HCT116 (cell line): ENCODE measurements around the gene SLBP. TPM values are rescaled to one million over a fixed set of nuclear protein-coding genes. Genes with fewer than 3 reads are reported as not detected.

Source experiments
- ATAC-seq: fragments of 200-7000 bp; cut with Tn5 transposase; 2 replicates; pipeline ENCODE4 v1.9.1; 2020; ENCODE audit warnings: mild to moderate bottlenecking, moderate library complexity
- BruUV-seq: library from RNA; stranded (reverse); fragments of 400-500 nt; replicated peaks from 2 replicates; lab custom pipeline; 2021; lab: Mats Ljungman, UMichigan
- CTCF ChIA-PET: fragments of 300-600 bp; sonication (Branson Sonifier 250); formaldehyde crosslinking; loops from one replicate; lab custom pipeline; 2021; ENCODE audit warnings: antibody characterized with exemption; lab: Charles Lee
- POLR2A ChIA-PET: fragments of 300-600, 350-600 bp; sonication (Branson Sonifier 250); formaldehyde crosslinking; loops from one replicate; lab custom pipeline; 2021; ENCODE audit warnings: antibody characterized with exemption; lab: Charles Lee
- RAD21 ChIA-PET, 2 experiments: fragments of 300-600 bp; sonication (Branson Sonifier 250); formaldehyde crosslinking; loops; one replicate each; lab custom pipeline; 2023; ENCODE audit warnings: low total read pairs in 2 of 2; ENCODE audit not compliant: uncharacterized antibody in 2 of 2, unreplicated experiment in 2 of 2, low non-redundant PET in 1 of 2; lab: Charles Lee
- DNase-seq: peaks from one replicate; pipeline ENCODE4 v3.0.0-alpha.2; 2010; ENCODE audit warnings: low read depth, low spot score
- H2AFZ ChIP-seq: fragments of 200-600 bp; shearing (Covaris generic), sonication (generic); 2 replicates; pipeline ENCODE4 v1.6.1; 2017; ENCODE audit warnings: low read depth, mixed run types, mixed read lengths, antibody characterized with exemption, low read length; ENCODE audit not compliant: poor library complexity, severe bottlenecking
- H3K27ac ChIP-seq: 2 replicates; pipeline ENCODE4 v1.5.1; 2012; ENCODE audit warnings: low read depth, low read length
- H3K27me3 ChIP-seq: fragments of 200-600 bp; sonication (generic); 2 replicates; pipeline ENCODE4 v1.6.1; 2016; ENCODE audit warnings: mixed run types, low read length, mixed read lengths; ENCODE audit not compliant: insufficient read depth
- H3K36me3 ChIP-seq, 2 experiments: fragments of 200-500 bp in 1 of 2; fragments of 200-600 bp in 1 of 2; sonication (Bioruptor generic) in 1 of 2; sonication (generic) in 1 of 2; 2 replicates each; pipeline versions ENCODE4 v1.5.1 to v1.6.1; 2014 to 2016; ENCODE audit warnings: low read length in 2 of 2, inconsistent platforms in 1 of 2, mixed read lengths in 1 of 2, mixed run types in 1 of 2; ENCODE audit not compliant: insufficient read depth in 2 of 2, control insufficient read depth in 1 of 2
- H3K4me1 ChIP-seq, 2 experiments: fragments of 200-600 bp in 1 of 2; sonication (generic) in 1 of 2; 2 replicates each; pipeline versions ENCODE4 v1.5.1 to v1.6.1; 2012 to 2017; ENCODE audit warnings: low read length in 2 of 2, inconsistent platforms in 1 of 2, mild to moderate bottlenecking in 1 of 2, mixed read lengths in 1 of 2, mixed run types in 1 of 2, moderate library complexity in 1 of 2; ENCODE audit not compliant: insufficient read depth in 2 of 2, control insufficient read depth in 1 of 2
- H3K4me2 ChIP-seq: fragments of 200-600 bp; sonication (generic); 2 replicates; pipeline ENCODE4 v1.6.1; 2017; ENCODE audit warnings: mixed run types, low read length, mixed read lengths
- H3K4me3 ChIP-seq, 2 experiments: fragments of 200-600 bp in 1 of 2; sonication (generic) in 1 of 2; replicated peaks in 1 of 2; 2 replicates each; pipeline ENCODE4 v1.5.1; 2011 to 2016; ENCODE audit warnings: low read length in 2 of 2, control low read depth in 1 of 2, low read depth in 1 of 2, mild to moderate bottlenecking in 1 of 2, mixed read lengths in 1 of 2, mixed run types in 1 of 2
- H3K79me2 ChIP-seq: fragments of 200-600 bp; sonication (generic); 2 replicates; pipeline ENCODE4 v1.6.1; 2017; ENCODE audit warnings: mild to moderate bottlenecking, mixed run types, low read length, moderate library complexity, mixed read lengths; ENCODE audit not compliant: insufficient read depth
- H3K9ac ChIP-seq: fragments of 200-600 bp; sonication (generic); 2 replicates; pipeline ENCODE4 v1.6.1; 2016; ENCODE audit warnings: low read length, mixed read lengths
- H3K9me2 ChIP-seq: fragments of 200-600 bp; sonication (generic), shearing (Covaris generic); 2 replicates; pipeline ENCODE4 v1.6.1; 2017; ENCODE audit warnings: mixed run types, mild to moderate bottlenecking, moderate library complexity; ENCODE audit not compliant: insufficient read depth
- H3K9me3 ChIP-seq, 2 experiments: fragments of 200-500 bp in 1 of 2; fragments of 200-600 bp in 1 of 2; sonication (Bioruptor generic) in 1 of 2; sonication (generic) in 1 of 2; 2 replicates each; pipeline ENCODE4 v1.6.1; 2014 to 2017; ENCODE audit warnings: low read length in 2 of 2, mixed read lengths in 2 of 2, inconsistent platforms in 1 of 2, low read depth in 1 of 2, mild to moderate bottlenecking in 1 of 2, mixed run types in 1 of 2, moderate library complexity in 1 of 2; ENCODE audit not compliant: control insufficient read depth in 1 of 2, insufficient read depth in 1 of 2
- H4K20me1 ChIP-seq: fragments of 200-600 bp; sonication (generic), shearing (Covaris generic); 2 replicates; pipeline ENCODE4 v1.6.1; 2017; ENCODE audit warnings: mixed run types, mild to moderate bottlenecking, moderate library complexity; ENCODE audit not compliant: insufficient read depth
- EZH2 ChIP-seq: fragments of 200-600 bp; sonication (generic); IDR thresholded peaks from 2 replicates; pipeline ENCODE4 v1.6.1; 2017; ENCODE audit warnings: antibody characterized with exemption, mixed run types
- MAX ChIP-seq: IDR thresholded peaks from 2 replicates; pipeline ENCODE4 v1.6.1; 2012
- intact Hi-C: fragments of 100-400 bp; cut with micrococcal nuclease; formaldehyde crosslinking; loops from 2 replicates; pipeline ENCODE4 v1.10.0; 2022
- total RNA-seq: library from RNA; stranded (reverse); gene quantifications from one replicate; pipeline ENCODE4 v1.2.1, GENCODE V29; 2021; ENCODE audit not compliant: unreplicated experiment
- TF ChIP-seq, protein P1 (sequence below), 3 experiments: fragments of 200-600 bp in 1 of 3; sonication (generic) in 1 of 3; IDR thresholded peaks in 2 of 3; conservative IDR thresholded peaks in 1 of 3; 2 replicates each; pipeline ENCODE4 v1.5.1; 2012 to 2017; ENCODE audit warnings: low read depth in 2 of 3, low read length in 2 of 3, antibody characterized with exemption in 1 of 3, borderline replicate concordance in 1 of 3, control low read depth in 1 of 3, mild to moderate bottlenecking in 1 of 3, mixed read lengths in 1 of 3, mixed run types in 1 of 3, moderate library complexity in 1 of 3; ENCODE audit not compliant: insufficient read depth in 1 of 3
- TF ChIP-seq, protein P2 (sequence below): IDR thresholded peaks from 2 replicates; pipeline ENCODE4 v1.6.1; 2011; ENCODE audit warnings: mild to moderate bottlenecking, low read length, moderate library complexity; ENCODE audit not compliant: insufficient replicate concordance; ENCODE audit errors: extremely low read depth

Gene SLBP
- total RNA-seq, 1 experiment from 2014 or later, result 101 TPM

DNA sequence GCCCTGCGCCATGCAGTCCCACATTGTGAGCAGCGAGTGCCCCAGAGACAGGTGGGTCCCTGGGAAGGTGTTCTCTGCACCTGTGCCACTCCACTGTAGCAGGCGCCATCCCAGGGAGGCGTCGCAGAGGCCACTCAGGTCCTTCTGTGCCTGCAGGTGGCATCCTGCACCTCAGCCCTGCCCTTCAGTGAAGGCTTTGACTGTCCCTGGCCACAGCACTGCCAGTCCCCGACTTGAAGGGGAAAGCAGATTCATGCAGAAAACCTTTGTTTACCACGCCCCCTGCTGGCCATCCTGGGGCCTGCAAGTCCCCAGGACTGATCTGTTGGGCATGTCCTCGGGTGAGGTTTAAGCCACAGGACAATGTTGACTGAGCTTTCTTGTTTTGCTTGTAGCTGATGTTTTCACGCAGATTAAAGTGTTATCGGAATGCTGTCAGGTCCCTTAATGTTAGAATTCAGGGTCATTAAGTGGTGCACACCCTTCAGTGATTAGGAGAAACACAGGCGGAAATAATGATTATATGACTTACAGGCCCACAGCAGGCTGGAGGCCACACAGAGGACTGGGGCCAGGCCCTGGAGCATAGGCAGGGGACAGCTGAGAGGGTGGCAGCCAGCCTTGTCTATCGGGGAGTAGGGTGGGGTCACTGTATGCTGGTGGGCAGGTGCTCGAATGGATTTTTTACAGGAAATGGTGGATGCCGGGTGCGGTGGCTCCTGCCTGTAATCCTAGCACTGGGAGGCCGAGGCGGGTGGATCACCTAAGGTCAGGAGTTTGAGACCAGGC is 14.2 kb upstream of the SLBP start:
- POLR2A ChIA-PET, result no interaction called here
- TF ChIP-seq, protein P1, sequence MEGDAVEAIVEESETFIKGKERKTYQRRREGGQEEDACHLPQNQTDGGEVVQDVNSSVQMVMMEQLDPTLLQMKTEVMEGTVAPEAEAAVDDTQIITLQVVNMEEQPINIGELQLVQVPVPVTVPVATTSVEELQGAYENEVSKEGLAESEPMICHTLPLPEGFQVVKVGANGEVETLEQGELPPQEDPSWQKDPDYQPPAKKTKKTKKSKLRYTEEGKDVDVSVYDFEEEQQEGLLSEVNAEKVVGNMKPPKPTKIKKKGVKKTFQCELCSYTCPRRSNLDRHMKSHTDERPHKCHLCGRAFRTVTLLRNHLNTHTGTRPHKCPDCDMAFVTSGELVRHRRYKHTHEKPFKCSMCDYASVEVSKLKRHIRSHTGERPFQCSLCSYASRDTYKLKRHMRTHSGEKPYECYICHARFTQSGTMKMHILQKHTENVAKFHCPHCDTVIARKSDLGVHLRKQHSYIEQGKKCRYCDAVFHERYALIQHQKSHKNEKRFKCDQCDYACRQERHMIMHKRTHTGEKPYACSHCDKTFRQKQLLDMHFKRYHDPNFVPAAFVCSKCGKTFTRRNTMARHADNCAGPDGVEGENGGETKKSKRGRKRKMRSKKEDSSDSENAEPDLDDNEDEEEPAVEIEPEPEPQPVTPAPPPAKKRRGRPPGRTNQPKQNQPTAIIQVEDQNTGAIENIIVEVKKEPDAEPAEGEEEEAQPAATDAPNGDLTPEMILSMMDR (IDR thresholded peaks at IDR 0.05 in 2 of 3, conservative IDR thresholded peaks at IDR 0.05 in 1 of 3; ENCODE audit: borderline replicate concordance in 1 of 3, insufficient read depth in 1 of 3, low read depth in 2 of 3, low read length in 2 of 3), result peak in 2 of 3 experiments; percentile 98 to 99; a peak in 4 of 6 replicates
- TF ChIP-seq EZH2 (no peak), MAX (no peak)
- TF ChIP-seq, protein P2, sequence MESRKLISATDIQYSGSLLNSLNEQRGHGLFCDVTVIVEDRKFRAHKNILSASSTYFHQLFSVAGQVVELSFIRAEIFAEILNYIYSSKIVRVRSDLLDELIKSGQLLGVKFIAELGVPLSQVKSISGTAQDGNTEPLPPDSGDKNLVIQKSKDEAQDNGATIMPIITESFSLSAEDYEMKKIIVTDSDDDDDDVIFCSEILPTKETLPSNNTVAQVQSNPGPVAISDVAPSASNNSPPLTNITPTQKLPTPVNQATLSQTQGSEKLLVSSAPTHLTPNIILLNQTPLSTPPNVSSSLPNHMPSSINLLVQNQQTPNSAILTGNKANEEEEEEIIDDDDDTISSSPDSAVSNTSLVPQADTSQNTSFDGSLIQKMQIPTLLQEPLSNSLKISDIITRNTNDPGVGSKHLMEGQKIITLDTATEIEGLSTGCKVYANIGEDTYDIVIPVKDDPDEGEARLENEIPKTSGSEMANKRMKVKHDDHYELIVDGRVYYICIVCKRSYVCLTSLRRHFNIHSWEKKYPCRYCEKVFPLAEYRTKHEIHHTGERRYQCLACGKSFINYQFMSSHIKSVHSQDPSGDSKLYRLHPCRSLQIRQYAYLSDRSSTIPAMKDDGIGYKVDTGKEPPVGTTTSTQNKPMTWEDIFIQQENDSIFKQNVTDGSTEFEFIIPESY, result no peak

More for the DNA sequence above, 14.2 kb upstream of the SLBP start:
- Histone ChIP-seq H3K27me3 (no peaks in the 10 kb centered on the region), H3K4me3 (no peak overlapping the region), H3K79me2 (peaks cover 98% of the 10 kb centered on the region), H3K9me3 (no peaks in the 10 kb centered on the region), H3K4me1 (peaks cover 22 to 37% of the 10 kb centered on the region in 2 experiments), H2AFZ (no peak overlapping the region), H3K9me2 (no peaks in the 10 kb centered on the region), H3K4me2 (no peak overlapping the region), H3K27ac (peak overlapping the region; percentile 74), H3K9ac (no peak overlapping the region), H4K20me1 (no peaks in the 10 kb centered on the region; the same call in 1 of the 2 replicates), H3K36me3 (peaks cover 27 to 75% of the 10 kb centered on the region in 2 experiments)
- peak; percentile 78 for DNase-seq
- ChIA-PET RAD21 (no interaction called here), CTCF (interaction anchor here (0.6 to 4.6 kb wide), 7 partner anchors 12 to 97 kb away, joined by 3 to 26 read pairs (median 3); partner anchors contain the start of gene SLBP)
- ATAC-seq, result peak; percentile 68
- BruUV-seq, result no TSS peak
- intact Hi-C loops, result loop anchor here (1.0 kb wide), 1 partner anchor 33 kb away; no protein-coding TSS in a partner anchor
